Right cardiac atrium (tissue), 5 donors: ENCODE results near the gene MARCHF5. TPM values are rescaled to one million over a fixed set of nuclear protein-coding genes. Genes with fewer than 3 reads are reported as not detected.
A peak's percentile ranks its signal among the peaks of the same experiment; 100 is the strongest.
"Not testable (repeated sequence)": the region's sequence is repeated elsewhere in the genome, so short reads cannot be mapped to it uniquely, and the experiment has no call there.

Source experiments
- ATAC-seq, 2 donors: fragments of 200-7000 bp; cut with Tn5 transposase; one replicate each; pipeline versions ENCODE4 v1.8.0 to v1.9.1; 2020; ENCODE audit warnings: moderate library complexity in 2 of 2, mild to moderate bottlenecking in 1 of 2
- DNase-seq, 3 donors: peaks; one replicate each; pipeline ENCODE4 v3.0.0-alpha.2; 2020
- H3K27ac ChIP-seq: one replicate; pipeline ENCODE4 v1.5.1; 2013; ENCODE audit warnings: mild to moderate bottlenecking, low read length, control low read depth, moderate library complexity
- H3K27me3 ChIP-seq: one replicate; pipeline ENCODE4 v1.6.1; 2013; ENCODE audit not compliant: control insufficient read depth, insufficient read depth
- H3K4me1 ChIP-seq: one replicate; pipeline ENCODE4 v1.6.1; 2013; ENCODE audit warnings: low read length; ENCODE audit not compliant: control insufficient read depth, insufficient read depth
- H3K4me3 ChIP-seq: one replicate; pipeline ENCODE4 v1.5.1; 2013; ENCODE audit warnings: low read length, control low read depth
- H3K9me3 ChIP-seq: one replicate; pipeline ENCODE4 v1.6.1; 2013; ENCODE audit warnings: low read length; ENCODE audit not compliant: control insufficient read depth
- WGBS: extraction: QIAGEN DNeasy Blood & Tissue Kit; methylation state at CpG from one replicate; pipeline ENCODE4 v1.1.7; 2013; 5-methylcytosine and 5-hydroxymethylcytosine counted together
- intact Hi-C, 4 donors: fragments of 100-400 bp; cut with DNase I; formaldehyde crosslinking; loops; one replicate each; pipeline versions ENCODE4 v1.11.0 to v1.14.0; 2022 to 2023
- polyA plus RNA-seq: library from polyadenylated mRNA; stranded (reverse); fragments of 200-250 nt; gene quantifications from one replicate; pipeline ENCODE4 v1.2.3, GENCODE V29; 2013
- total RNA-seq, 4 donors: library from RNA; stranded (reverse); fragmentation: NEBNext Ultra II Directional; extraction: Animal tissue kit (Norgen Biotek cat#: 25700); gene quantifications; one replicate each; pipeline ENCODE4 v1.2.1, GENCODE V29; 2021
- donor health status: healthy with polysubstance abuse.
- donor health status: DM: no; HTN: yes; CAD: no.
- donor health status: DM: no; HTN: no; CAD: no.
- donor health status: DM: no; HTN: yes; CAD: no; lungs with severe emphysema.
- donor health status: DM: yes; HTN: yes; CAD: no.

Gene MARCHF5
- total and polyA plus RNA-seq, 5 donors = 15.8 to 36.7 (median 30.7) TPM

- peak in 2 of 3 donors; percentile 29 to 57 for DNase-seq
- intact Hi-C loops = no loop called here
- Histone ChIP-seq H3K9me3 (no peaks in the 10 kb centered on the region), H3K4me1 (no peaks in the 10 kb centered on the region), H3K4me3 (no peak overlapping the region), H3K27ac (no peak overlapping the region), H3K27me3 (no peaks in the 10 kb centered on the region)
- 40% methylated on average over 11 of the region's 11 CpGs for WGBS
- ATAC-seq = peak in 1 of 2 donors; percentile 76
Observed at GRCh38 chr10:92387289-92387940, 96.4 kb downstream of the MARCHF5 start.

- ATAC-seq, H3K9me3 ChIP-seq, DNase-seq, H3K4me3 ChIP-seq, H3K27me3 ChIP-seq, H3K4me1 ChIP-seq, H3K27ac ChIP-seq, intact Hi-C loops: not testable (repeated sequence)
- WGBS = 91% methylated on average over 1 of the region's 1 CpG
Observed at GRCh38 chr10:92393173-92393572, 102.2 kb downstream of the MARCHF5 start.

GRCh38 chr10:92395271-92395670 lies 104.3 kb downstream of the MARCHF5 start:
- Histone ChIP-seq H3K4me3 (no peak overlapping the region), H3K27ac (no peak overlapping the region), H3K27me3 (no peaks in the 10 kb centered on the region), H3K9me3 (no peaks in the 10 kb centered on the region), H3K4me1 (no peaks in the 10 kb centered on the region)
- no peak for DNase-seq
- WGBS = 90% methylated on average over 4 of the region's 4 CpGs
- ATAC-seq = no peak
- intact Hi-C loops = no loop called here

- DNase-seq, H3K27ac ChIP-seq, intact Hi-C loops, H3K4me1 ChIP-seq, H3K9me3 ChIP-seq, H3K4me3 ChIP-seq, H3K27me3 ChIP-seq, ATAC-seq: not testable (repeated sequence)
- 80% methylated on average over 5 of the region's 5 CpGs for WGBS
Observed at GRCh38 chr10:92402234-92402633, 111.3 kb downstream of the MARCHF5 start.

Other genes with a start within 250 kb of the MARCHF5 start
- 10 to 100 TPM in 3 of 4 donors, 1 to 10 TPM in 1; 7.2 to 14.3 (median 12.4) TPM for gene CPEB3, start 89 bp upstream of the MARCHF5 start, total RNA-seq
- gene CPEB3, start 89 bp upstream of the MARCHF5 start, polyA plus RNA-seq = 4.6 TPM